Body of pancreas (tissue), 4 donors: ENCODE measurements around the gene CLEC3B.

ENCODE experiments used
- CTCF ChIP-seq, 7 experiments: fragments of 450-650 bp in 4 of 7; fragments of 200-600 bp in 3 of 7; sonication (generic) in 3 of 7; IDR thresholded peaks; one replicate each; pipeline ENCODE4 v1.5.1; 2016 to 2019; ENCODE audit warnings: antibody characterized with exemption in 7 of 7
- POLR2A ChIP-seq, 3 donors: fragments of 450-650 bp; IDR thresholded peaks; one replicate each; pipeline ENCODE4 v1.6.1; 2016; ENCODE audit warnings: antibody characterized with exemption in 3 of 3, mild to moderate bottlenecking in 2 of 3

DNA sequence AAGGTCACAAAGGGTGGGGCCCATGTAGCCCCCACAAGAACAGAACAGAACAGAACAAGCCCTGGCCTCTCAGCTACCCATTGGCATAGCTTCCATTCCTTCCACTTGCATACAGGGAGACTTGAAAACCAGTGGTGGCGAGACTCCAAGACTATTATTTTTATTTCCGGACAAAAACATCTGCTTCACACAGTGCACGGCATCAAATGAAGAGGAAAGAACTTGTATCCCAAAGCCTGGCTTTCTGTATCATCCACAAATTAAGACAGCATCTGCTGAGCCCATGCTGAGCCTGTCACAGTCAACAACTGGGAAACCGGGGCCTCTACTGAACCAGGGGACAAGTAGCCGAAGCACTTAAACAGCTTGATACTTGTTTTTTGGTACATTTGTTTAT lies 56.0 kb downstream of the CLEC3B start:
- TF ChIP-seq CTCF (IDR thresholded peaks at IDR 0.05) (no peak), POLR2A (IDR thresholded peaks at IDR 0.05) (no peak)
